ENCODE data around the gene TFB1M.

The TFB1M gene

GRCh38 chr6:155262655-155263054 lies 51.6 kb downstream of the TFB1M start:
- no peak for DNase-seq

GRCh38 chr6:155261111-155261900 lies 53.0 kb downstream of the TFB1M start:
- DNase-seq = no peak

GRCh38 chr6:155260686-155261085 lies 53.6 kb downstream of the TFB1M start:
- DNase-seq = no peak

- DNase-seq = no peak
These were observed 54.4 kb downstream of the TFB1M start for GRCh38 chr6:155259897-155260296.

- DNase-seq = no peak
These were observed 55.1 kb downstream of the TFB1M start for GRCh38 chr6:155259204-155259603.

GRCh38 chr6:155257796-155258195 lies 56.5 kb downstream of the TFB1M start:
- DNase-seq = no peak

- no peak for DNase-seq
These were observed 58.0 kb downstream of the TFB1M start for GRCh38 chr6:155256122-155256795.

- DNase-seq = no peak
These were observed 60.1 kb downstream of the TFB1M start for GRCh38 chr6:155254139-155254538.

GRCh38 chr6:155253337-155253736 lies 60.9 kb downstream of the TFB1M start:
- DNase-seq = no peak

- no peak for DNase-seq
These were observed 61.7 kb downstream of the TFB1M start for GRCh38 chr6:155252581-155252980.

GRCh38 chr6:155250701-155251381 lies 63.4 kb downstream of the TFB1M start:
- DNase-seq = no peak

GRCh38 chr6:155248008-155249001 lies 66.0 kb downstream of the TFB1M start:
- no peak for DNase-seq

GRCh38 chr6:155247618-155248007 lies 66.7 kb downstream of the TFB1M start:
- DNase-seq = no peak

GRCh38 chr6:155246825-155247224 lies 67.5 kb downstream of the TFB1M start:
- no peak for DNase-seq

- DNase-seq = no peak
These were observed 68.5 kb downstream of the TFB1M start for GRCh38 chr6:155245831-155246230.

GRCh38 chr6:155245193-155245592 lies 69.1 kb downstream of the TFB1M start:
- no peak for DNase-seq

- no peak for DNase-seq
These were observed 69.8 kb downstream of the TFB1M start for GRCh38 chr6:155244434-155244833.

- no peak for DNase-seq
These were observed 72.3 kb downstream of the TFB1M start for GRCh38 chr6:155241966-155242365.

GRCh38 chr6:155240905-155241600 lies 73.2 kb downstream of the TFB1M start:
- no peak for DNase-seq

- no peak for DNase-seq
These were observed 76.7 kb downstream of the TFB1M start for GRCh38 chr6:155237613-155238012.

GRCh38 chr6:155235087-155235486 lies 79.2 kb downstream of the TFB1M start:
- DNase-seq = no peak

GRCh38 chr6:155234687-155235086 lies 79.6 kb downstream of the TFB1M start:
- DNase-seq = no peak
